Activated naive CD8-positive, alpha-beta T cell treated with anti-CD3 and anti-CD28 coated beads, Interleukin-2, amount 50 U/mL, for 24 hours (primary cell): ENCODE data around the gene AP3S2.
A peak's percentile ranks its signal among the peaks of the same experiment; 100 is the strongest.

ENCODE experiments used
- ATAC-seq: fragments of 150-1000 bp; cut with Tn5 transposase; one replicate; pipeline ENCODE4 v1.10.0; 2021
- DNase-seq: peaks from one replicate; pipeline ENCODE4 v3.0.0; 2021
- H3K27ac Mint-ChIP-seq: one replicate; pipeline ENCODE4 v1.8.0; 2021; ENCODE audit warnings: mild to moderate bottlenecking, mixed read lengths
- H3K27me3 Mint-ChIP-seq: one replicate; pipeline ENCODE4 v1.8.0; 2021; ENCODE audit warnings: mixed read lengths
- H3K36me3 Mint-ChIP-seq: one replicate; pipeline ENCODE4 v1.8.0; 2021; ENCODE audit warnings: low read depth, mixed read lengths
- H3K4me1 Mint-ChIP-seq: one replicate; pipeline ENCODE4 v1.8.0; 2021; ENCODE audit warnings: mixed read lengths
- H3K4me3 Mint-ChIP-seq: one replicate; pipeline ENCODE4 v1.8.0; 2021; ENCODE audit warnings: mild to moderate bottlenecking, moderate library complexity, mixed read lengths
- H3K9me3 Mint-ChIP-seq: one replicate; pipeline ENCODE4 v1.8.0; 2021; ENCODE audit warnings: mixed read lengths

The AP3S2 gene

DNA sequence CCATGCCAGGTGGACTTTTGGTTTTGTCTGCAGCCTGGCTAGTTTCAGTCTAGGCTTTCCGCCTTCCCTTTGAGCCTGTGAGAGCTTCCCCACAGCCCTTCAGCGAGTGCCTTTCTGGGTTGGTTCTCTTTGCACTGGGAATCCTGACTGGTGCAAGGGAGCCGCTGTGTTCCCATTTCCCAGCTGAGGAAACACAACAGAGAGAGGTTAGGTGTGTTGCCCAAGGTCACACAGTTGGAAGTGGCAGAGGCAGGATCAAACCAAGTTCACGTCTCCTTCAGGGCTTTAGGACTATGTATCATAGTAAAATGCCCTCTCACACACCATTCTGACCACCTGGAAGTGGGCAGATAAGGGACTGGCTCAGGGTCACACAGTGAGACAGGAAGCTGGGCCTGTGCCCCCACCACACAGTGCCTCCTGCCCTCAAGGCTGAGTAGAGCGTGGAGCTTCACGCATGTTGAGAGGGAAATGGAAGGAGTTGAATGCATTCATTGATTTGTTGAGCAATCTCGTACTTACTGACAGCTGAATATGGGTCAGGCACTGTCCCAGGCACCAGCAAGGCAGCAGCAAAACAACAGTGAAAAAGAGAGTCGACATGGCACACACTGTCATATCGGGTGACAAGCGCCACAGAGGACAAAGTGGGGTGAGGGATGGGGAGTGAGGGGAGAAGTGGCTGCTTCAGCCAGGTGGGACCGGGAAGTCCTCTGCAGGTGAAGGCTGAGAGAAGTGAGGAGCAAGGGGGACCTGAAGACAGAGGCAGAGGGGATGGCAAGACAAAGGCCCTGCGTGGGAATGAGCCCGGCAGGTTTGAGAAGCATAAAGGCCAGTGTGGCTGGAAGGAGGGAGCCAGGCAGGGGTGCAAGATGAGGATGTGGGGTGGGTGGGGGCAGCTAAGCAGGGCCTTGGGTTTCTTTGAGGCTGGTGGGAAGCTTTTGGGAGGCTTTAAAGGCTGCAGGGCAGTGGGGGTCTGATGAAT, 66.8 kb downstream of the AP3S2 start:
- ATAC-seq (no peak), DNase-seq (no peak)
- H3K9me3 Mint-ChIP-seq, result no peaks in the 10 kb centered on the region
- H3K4me1 Mint-ChIP-seq, result no peaks in the 10 kb centered on the region
- H3K27ac Mint-ChIP-seq, result no peak overlapping the region
- H3K4me3 Mint-ChIP-seq, result no peak overlapping the region
- no peaks in the 10 kb centered on the region for H3K36me3 Mint-ChIP-seq
- H3K27me3 Mint-ChIP-seq, result peaks cover 4% of the 10 kb centered on the region

DNA sequence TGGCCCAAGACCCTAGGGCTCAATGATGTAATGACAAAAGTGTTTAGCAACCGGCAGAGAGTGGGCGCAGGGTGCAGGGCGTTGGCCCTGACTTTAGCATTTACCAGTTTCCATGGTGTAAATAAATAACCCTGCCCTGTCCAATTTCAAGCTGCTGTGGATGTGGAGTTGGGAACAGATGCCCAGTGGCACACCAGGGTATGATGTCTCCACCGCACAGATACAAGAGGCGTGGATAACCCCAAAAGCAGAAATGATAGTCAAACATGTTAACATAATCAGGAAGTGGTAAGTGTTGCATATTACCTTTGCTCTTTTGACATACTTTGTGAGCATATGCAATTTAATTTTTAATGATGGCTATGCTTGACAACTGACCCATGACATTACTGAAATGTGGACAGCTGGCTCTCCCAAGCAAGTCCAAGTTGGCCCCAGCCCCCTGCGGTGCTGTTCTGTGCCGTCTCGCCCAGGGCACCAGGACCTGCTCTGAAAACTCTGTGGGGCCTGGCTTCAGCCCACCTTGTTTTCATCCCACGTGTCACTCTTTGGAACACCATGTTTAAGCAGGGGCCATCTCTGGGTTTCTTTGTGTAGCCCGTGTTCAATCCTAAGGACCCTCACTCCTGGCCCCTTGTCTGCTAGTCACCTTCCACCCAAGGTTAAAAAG, 68.4 kb downstream of the AP3S2 start:
- no peaks in the 10 kb centered on the region for H3K9me3 Mint-ChIP-seq
- H3K27ac Mint-ChIP-seq, result no peak overlapping the region
- H3K4me3 Mint-ChIP-seq, result no peak overlapping the region
- ATAC-seq (no peak), DNase-seq (no peak)
- peaks cover 9% of the 10 kb centered on the region for H3K27me3 Mint-ChIP-seq
- no peaks in the 10 kb centered on the region for H3K4me1 Mint-ChIP-seq
- H3K36me3 Mint-ChIP-seq, result no peaks in the 10 kb centered on the region

DNA sequence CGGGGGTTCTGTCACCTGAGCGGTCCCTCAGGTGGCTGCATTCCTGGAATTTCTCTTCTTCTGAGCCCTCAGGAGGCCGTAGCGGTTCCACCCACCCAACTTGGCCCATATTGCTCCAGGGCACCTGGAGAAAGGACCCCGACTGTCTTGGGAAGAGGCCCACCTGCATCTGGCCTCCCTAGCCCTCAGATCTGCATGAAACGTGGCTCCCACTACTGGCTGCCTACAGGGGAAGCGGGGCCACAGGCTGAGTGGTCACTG, 69.3 kb downstream of the AP3S2 start:
- H3K9me3 Mint-ChIP-seq, result no peaks in the 10 kb centered on the region
- DNase-seq (no peak), ATAC-seq (no peak)
- no peak overlapping the region for H3K27ac Mint-ChIP-seq
- no peaks in the 10 kb centered on the region for H3K36me3 Mint-ChIP-seq
- no peak overlapping the region for H3K4me3 Mint-ChIP-seq
- no peaks in the 10 kb centered on the region for H3K4me1 Mint-ChIP-seq
- H3K27me3 Mint-ChIP-seq, result peaks cover 9% of the 10 kb centered on the region

DNA sequence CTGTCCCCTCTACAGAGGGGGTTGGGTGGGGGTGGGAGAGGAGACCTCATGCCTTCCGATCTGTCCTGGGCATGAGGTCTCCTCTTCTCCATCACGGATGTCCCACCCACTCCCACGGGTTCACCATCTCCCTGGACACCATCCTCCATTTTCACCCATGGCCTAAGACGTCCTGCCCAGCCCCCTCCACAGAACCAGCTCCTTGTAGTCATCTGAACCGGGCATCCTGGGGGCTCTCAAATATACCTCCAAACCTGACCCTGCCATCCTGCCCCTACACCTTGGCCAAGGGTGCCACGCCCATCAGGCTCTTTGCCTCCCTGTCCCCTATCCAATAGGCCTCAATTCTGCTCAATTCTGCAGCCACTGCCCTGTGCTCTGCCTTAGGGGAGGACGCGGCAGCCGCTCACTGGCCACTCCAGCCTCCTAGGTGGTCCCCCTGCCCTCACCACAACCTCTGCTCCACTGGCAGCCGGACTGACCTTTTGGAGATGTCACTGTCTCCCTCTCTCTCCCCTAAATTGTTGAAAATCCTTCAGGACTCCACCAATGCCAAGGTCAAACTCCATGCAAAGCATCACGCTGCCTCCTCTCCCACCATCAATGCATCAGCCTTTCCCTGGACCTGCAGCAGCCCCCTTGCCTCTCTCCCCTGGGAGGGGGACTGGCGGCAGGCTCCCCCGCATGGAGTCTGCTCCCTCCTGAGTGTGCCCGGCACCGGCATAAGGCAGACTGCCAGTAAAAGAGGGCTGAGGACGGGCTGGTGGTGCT, 69.8 kb downstream of the AP3S2 start:
- no peak overlapping the region for H3K27ac Mint-ChIP-seq
- no peaks in the 10 kb centered on the region for H3K9me3 Mint-ChIP-seq
- H3K36me3 Mint-ChIP-seq, result no peaks in the 10 kb centered on the region
- H3K27me3 Mint-ChIP-seq, result peaks cover 12% of the 10 kb centered on the region
- DNase-seq (no peak), ATAC-seq (no peak)
- H3K4me1 Mint-ChIP-seq, result no peaks in the 10 kb centered on the region
- H3K4me3 Mint-ChIP-seq, result no peak overlapping the region

GRCh38 chr15:89822951-89823711, 70.7 kb downstream of the AP3S2 start:
- Mint-ChIP-seq H3K27me3 (peaks cover 12% of the 10 kb centered on the region), H3K4me1 (no peaks in the 10 kb centered on the region), H3K4me3 (no peak overlapping the region), H3K27ac (no peak overlapping the region), H3K9me3 (no peaks in the 10 kb centered on the region), H3K36me3 (no peaks in the 10 kb centered on the region)
- DNase-seq (no peak), ATAC-seq (no peak)

DNA sequence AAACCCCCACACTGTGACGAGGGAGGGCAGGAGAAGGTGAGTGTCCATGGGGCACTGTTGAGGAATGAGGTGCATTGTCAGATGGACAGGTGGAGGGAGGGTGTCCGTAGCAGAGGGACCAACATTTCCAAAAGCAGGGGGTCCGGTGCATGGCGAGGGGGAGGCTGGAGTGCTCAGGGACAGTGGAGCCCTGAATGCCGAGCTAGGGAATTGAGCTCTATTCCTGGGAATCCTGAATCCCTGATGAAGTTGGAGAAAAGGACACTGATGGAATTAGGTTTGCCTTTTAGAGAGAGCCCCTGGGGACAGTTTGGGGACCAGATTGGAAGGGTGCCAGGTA, 71.2 kb downstream of the AP3S2 start:
- DNase-seq, result no peak
- Mint-ChIP-seq H3K27me3 (peaks cover 16% of the 10 kb centered on the region), H3K27ac (no peak overlapping the region), H3K36me3 (no peaks in the 10 kb centered on the region), H3K9me3 (no peaks in the 10 kb centered on the region), H3K4me1 (no peaks in the 10 kb centered on the region), H3K4me3 (no peak overlapping the region)
- no peak for ATAC-seq

GRCh38 chr15:89822026-89822425, 71.8 kb downstream of the AP3S2 start:
- Mint-ChIP-seq H3K27ac (no peak overlapping the region), H3K27me3 (peaks cover 20% of the 10 kb centered on the region), H3K4me1 (no peaks in the 10 kb centered on the region), H3K9me3 (no peaks in the 10 kb centered on the region), H3K4me3 (no peak overlapping the region), H3K36me3 (no peaks in the 10 kb centered on the region)
- DNase-seq (no peak), ATAC-seq (peak; percentile 36)

- ATAC-seq (no peak), DNase-seq (no peak)
- Mint-ChIP-seq H3K27ac (no peak overlapping the region), H3K4me3 (no peak overlapping the region), H3K36me3 (peaks cover 1% of the 10 kb centered on the region), H3K9me3 (peaks cover 4% of the 10 kb centered on the region), H3K27me3 (peaks cover 29% of the 10 kb centered on the region), H3K4me1 (no peaks in the 10 kb centered on the region)
Measured at GRCh38 chr15:89820666-89821611, 72.9 kb downstream of the AP3S2 start.

DNA sequence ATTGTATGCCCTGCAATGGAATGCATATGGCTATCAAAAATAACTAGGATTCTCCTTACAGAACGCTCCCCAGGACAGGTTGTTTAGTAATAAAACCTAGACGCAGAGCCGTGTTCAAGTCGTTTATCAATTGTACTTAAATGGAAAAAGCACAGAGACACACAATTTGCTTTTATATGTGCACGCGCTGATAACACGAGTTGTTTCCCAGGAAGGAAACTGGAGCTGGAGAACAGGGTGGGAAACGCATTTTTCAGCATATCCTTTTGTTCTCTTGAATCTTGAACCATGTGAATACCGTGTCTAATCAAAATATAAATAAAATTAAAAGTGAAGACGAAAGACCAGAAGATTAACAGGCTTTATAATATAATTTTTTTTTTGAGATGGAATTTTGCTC, 75.5 kb downstream of the AP3S2 start:
- peaks cover 10% of the 10 kb centered on the region for H3K4me1 Mint-ChIP-seq
- ATAC-seq (no peak), DNase-seq (no peak)
- H3K27me3 Mint-ChIP-seq, result peaks cover 48% of the 10 kb centered on the region
- H3K9me3 Mint-ChIP-seq, result peaks cover 5% of the 10 kb centered on the region
- no peak overlapping the region for H3K4me3 Mint-ChIP-seq
- no peak overlapping the region for H3K27ac Mint-ChIP-seq
- peaks cover 2% of the 10 kb centered on the region for H3K36me3 Mint-ChIP-seq

- Mint-ChIP-seq H3K4me3 (no peak overlapping the region), H3K27ac (no peak overlapping the region), H3K36me3 (peaks cover 2% of the 10 kb centered on the region), H3K27me3 (peaks cover 50% of the 10 kb centered on the region), H3K9me3 (peaks cover 5% of the 10 kb centered on the region), H3K4me1 (peaks cover 10% of the 10 kb centered on the region)
- DNase-seq, result no peak
- no peak for ATAC-seq
Measured at GRCh38 chr15:89817701-89818280, 76.0 kb downstream of the AP3S2 start.

DNA sequence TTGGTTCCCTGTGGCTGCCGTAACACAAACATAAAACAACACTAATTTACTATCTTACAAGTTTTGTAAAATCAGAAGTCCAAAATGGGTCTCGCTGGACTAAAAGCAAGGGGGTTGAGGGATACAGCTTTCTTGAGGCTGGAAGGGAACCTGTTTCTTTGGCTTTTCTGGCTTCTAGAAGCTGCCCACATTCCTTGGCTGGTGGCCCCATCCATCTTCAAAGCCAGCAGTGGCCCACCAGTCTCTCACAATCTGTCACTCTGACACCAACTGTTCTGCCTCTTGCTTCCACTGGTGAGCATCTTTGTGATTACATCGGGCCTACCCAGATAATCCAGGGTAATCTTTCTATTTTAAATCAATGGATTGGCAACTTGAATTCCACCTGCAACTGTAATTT, 78.0 kb downstream of the AP3S2 start:
- no peak for ATAC-seq
- Mint-ChIP-seq H3K4me3 (no peak overlapping the region), H3K27ac (no peak overlapping the region), H3K27me3 (peaks cover 51% of the 10 kb centered on the region), H3K9me3 (peaks cover 5% of the 10 kb centered on the region), H3K4me1 (peaks cover 12% of the 10 kb centered on the region), H3K36me3 (peaks cover 2% of the 10 kb centered on the region)
- no peak for DNase-seq

- DNase-seq (no peak), ATAC-seq (no peak)
- H3K4me3 Mint-ChIP-seq, result peak overlapping the region; percentile 56
- H3K36me3 Mint-ChIP-seq, result peaks cover 2% of the 10 kb centered on the region
- H3K9me3 Mint-ChIP-seq, result peaks cover 5% of the 10 kb centered on the region
- peaks cover 47% of the 10 kb centered on the region for H3K27me3 Mint-ChIP-seq
- peaks cover 12% of the 10 kb centered on the region for H3K4me1 Mint-ChIP-seq
- H3K27ac Mint-ChIP-seq, result no peak overlapping the region
Measured at GRCh38 chr15:89814112-89814742, 79.6 kb downstream of the AP3S2 start.
